ENCODE measurements around the gene ELP5. TPM values are rescaled to one million over a fixed set of nuclear protein-coding genes. Genes with fewer than 3 reads are reported as not detected.
A peak's percentile ranks its signal among the peaks of the same experiment; 100 is the strongest.

Gene ELP5
- total and polyA plus RNA-seq, 2 donors from 2014 or later = 41.9 to 110 TPM

DNA sequence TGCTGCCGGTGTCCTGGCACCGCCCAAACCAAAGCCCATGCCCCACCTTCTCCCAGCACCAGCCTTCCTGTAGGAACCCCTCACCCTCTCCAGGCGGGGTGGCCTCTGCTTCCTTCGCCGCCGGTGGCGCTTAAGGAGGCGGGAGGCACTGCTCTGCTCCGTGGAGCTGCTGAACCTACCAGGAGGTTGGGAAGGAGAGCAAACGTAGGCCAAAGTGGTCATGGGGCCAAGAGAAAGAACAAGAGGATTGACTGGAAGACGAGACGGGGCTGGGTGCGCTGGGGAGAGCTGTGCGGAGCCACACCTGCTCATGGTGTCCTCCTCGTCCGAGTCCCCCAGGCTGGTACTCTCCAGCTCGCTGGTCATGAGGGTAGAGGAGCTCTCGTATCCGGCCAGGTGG is 22.5 kb upstream of the ELP5 start:
- no peak for DNase-seq
- H3K36me3 ChIP-seq (ENCODE audit: control insufficient read depth in 2 of 3, insufficient read depth in 3 of 3, low read length in 3 of 3) = peaks cover 0 to 45% (median 20%) of the 10 kb centered on the region in 3 donors
- FAIRE-seq = no peak
- no peak overlapping the region for H3K4me3 ChIP-seq (ENCODE audit: low read length in 3 of 3)
- intact Hi-C loops (cut with DNase I) = no loop called here
- H3K27me3 ChIP-seq (ENCODE audit: control insufficient read depth, insufficient read depth, low read length) = no peaks in the 10 kb centered on the region
- peaks cover 0 to 16% (median 6%) of the 10 kb centered on the region in 3 donors for H3K4me1 ChIP-seq (ENCODE audit: control insufficient read depth in 2 of 3, insufficient read depth in 2 of 3, low read depth in 1 of 3, low read length in 3 of 3)
- H3K27ac ChIP-seq (ENCODE audit: low read depth in 2 of 2, low read length in 2 of 2) = no peak overlapping the region
- TF ChIP-seq, protein P1, sequence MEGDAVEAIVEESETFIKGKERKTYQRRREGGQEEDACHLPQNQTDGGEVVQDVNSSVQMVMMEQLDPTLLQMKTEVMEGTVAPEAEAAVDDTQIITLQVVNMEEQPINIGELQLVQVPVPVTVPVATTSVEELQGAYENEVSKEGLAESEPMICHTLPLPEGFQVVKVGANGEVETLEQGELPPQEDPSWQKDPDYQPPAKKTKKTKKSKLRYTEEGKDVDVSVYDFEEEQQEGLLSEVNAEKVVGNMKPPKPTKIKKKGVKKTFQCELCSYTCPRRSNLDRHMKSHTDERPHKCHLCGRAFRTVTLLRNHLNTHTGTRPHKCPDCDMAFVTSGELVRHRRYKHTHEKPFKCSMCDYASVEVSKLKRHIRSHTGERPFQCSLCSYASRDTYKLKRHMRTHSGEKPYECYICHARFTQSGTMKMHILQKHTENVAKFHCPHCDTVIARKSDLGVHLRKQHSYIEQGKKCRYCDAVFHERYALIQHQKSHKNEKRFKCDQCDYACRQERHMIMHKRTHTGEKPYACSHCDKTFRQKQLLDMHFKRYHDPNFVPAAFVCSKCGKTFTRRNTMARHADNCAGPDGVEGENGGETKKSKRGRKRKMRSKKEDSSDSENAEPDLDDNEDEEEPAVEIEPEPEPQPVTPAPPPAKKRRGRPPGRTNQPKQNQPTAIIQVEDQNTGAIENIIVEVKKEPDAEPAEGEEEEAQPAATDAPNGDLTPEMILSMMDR (IDR thresholded peaks at IDR 0.05; ENCODE audit: borderline replicate concordance, extremely low read depth, insufficient read depth) = no peak
- H3K9ac ChIP-seq (ENCODE audit: low read length in 3 of 3) = no peak overlapping the region
- H3K9me3 ChIP-seq (ENCODE audit: control insufficient read depth in 2 of 3, insufficient read depth in 1 of 3, low read length in 3 of 3) = no peaks in the 10 kb centered on the region

DNA sequence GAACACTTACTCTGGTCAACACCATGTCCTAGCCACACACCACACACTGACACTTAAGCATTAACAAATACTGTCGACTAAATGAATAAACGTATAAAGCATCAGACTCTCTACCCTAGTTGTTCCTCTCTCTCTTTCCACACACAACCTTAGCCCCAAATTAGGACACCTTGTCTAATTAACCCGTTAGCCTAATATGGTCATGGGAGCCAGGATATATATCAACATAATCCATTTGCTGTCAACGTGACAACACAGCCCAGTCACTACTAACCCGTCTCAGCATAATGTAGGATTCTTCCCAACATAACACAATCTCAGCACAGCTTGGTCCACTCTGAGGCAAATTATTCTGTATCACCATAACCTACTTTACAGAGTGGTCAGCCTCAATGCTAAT is 19.9 kb upstream of the ELP5 start:
- Histone ChIP-seq H3K4me1 (ENCODE audit: control insufficient read depth in 2 of 3, insufficient read depth in 2 of 3, low read depth in 1 of 3, low read length in 3 of 3) (peaks cover under 1 to 23% (median 6%) of the 10 kb centered on the region in 3 donors), H3K27ac (ENCODE audit: low read depth in 2 of 2, low read length in 2 of 2) (no peak overlapping the region), H3K27me3 (ENCODE audit: control insufficient read depth, insufficient read depth, low read length) (no peaks in the 10 kb centered on the region), H3K9ac (ENCODE audit: low read length in 3 of 3) (no peak overlapping the region), H3K36me3 (ENCODE audit: control insufficient read depth in 2 of 3, insufficient read depth in 3 of 3, low read length in 3 of 3) (peaks cover 0 to 43% (median 21%) of the 10 kb centered on the region in 3 donors), H3K4me3 (ENCODE audit: low read length in 3 of 3) (peak overlapping the region in 2 of 3 donors; percentile 8 to 28), H3K9me3 (ENCODE audit: control insufficient read depth in 2 of 3, insufficient read depth in 1 of 3, low read length in 3 of 3) (no peaks in the 10 kb centered on the region)
- TF ChIP-seq, protein P1 (IDR thresholded peaks at IDR 0.05; ENCODE audit: borderline replicate concordance, extremely low read depth, insufficient read depth) = no peak
- FAIRE-seq (no peak), DNase-seq (no peak)
- intact Hi-C loops (cut with DNase I) = no loop called here

DNA sequence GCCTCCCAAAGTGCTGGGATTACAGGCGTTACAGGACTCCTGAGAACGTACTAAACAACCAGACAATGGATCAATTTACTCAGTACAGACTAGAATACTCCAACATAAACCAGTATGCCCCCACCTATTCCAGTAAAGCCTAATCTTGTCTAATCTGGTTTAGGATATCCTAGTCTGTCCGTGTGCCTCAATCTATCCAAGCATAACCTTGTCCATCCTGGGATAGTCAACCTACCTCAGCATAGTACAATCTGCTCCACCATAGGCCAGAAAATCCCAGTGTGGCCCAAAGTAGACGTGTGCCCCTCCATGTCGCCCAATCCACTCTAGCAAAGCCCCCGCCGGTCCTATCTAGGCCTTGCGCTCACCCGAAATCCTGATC is 18.3 kb upstream of the ELP5 start:
- intact Hi-C loops (cut with DNase I) = no loop called here
- TF ChIP-seq, protein P1 (IDR thresholded peaks at IDR 0.05; ENCODE audit: borderline replicate concordance, extremely low read depth, insufficient read depth) = no peak
- Histone ChIP-seq H3K27ac (ENCODE audit: low read depth in 2 of 2, low read length in 2 of 2) (peak overlapping the region; percentile 97 to 98), H3K4me3 (ENCODE audit: low read length in 3 of 3) (peak overlapping the region; percentile 95 to 97 (median 97)), H3K4me1 (ENCODE audit: control insufficient read depth in 2 of 3, insufficient read depth in 2 of 3, low read depth in 1 of 3, low read length in 3 of 3) (peaks cover 3 to 23% (median 6%) of the 10 kb centered on the region in 3 donors), H3K36me3 (ENCODE audit: control insufficient read depth in 2 of 3, insufficient read depth in 3 of 3, low read length in 3 of 3) (peaks cover 0 to 29% (median 14%) of the 10 kb centered on the region in 3 donors), H3K9ac (ENCODE audit: low read length in 3 of 3) (peak overlapping the region; percentile 71 to 99 (median 96)), H3K9me3 (ENCODE audit: control insufficient read depth in 2 of 3, insufficient read depth in 1 of 3, low read length in 3 of 3) (no peaks in the 10 kb centered on the region), H3K27me3 (ENCODE audit: control insufficient read depth, insufficient read depth, low read length) (no peaks in the 10 kb centered on the region)
- DNase-seq (peak in 1 of 5 donors; percentile 70), FAIRE-seq (no peak)
